ENCODE results near the gene DIPK1B. TPM values are rescaled to one million over a fixed set of nuclear protein-coding genes. Genes with fewer than 3 reads are reported as not detected.
A peak's percentile ranks its signal among the peaks of the same experiment; 100 is the strongest.

The DIPK1B gene
- total RNA-seq, 4 donors from 2014 or later = 3.2 to 26.3 (median 21.0) TPM

DNA sequence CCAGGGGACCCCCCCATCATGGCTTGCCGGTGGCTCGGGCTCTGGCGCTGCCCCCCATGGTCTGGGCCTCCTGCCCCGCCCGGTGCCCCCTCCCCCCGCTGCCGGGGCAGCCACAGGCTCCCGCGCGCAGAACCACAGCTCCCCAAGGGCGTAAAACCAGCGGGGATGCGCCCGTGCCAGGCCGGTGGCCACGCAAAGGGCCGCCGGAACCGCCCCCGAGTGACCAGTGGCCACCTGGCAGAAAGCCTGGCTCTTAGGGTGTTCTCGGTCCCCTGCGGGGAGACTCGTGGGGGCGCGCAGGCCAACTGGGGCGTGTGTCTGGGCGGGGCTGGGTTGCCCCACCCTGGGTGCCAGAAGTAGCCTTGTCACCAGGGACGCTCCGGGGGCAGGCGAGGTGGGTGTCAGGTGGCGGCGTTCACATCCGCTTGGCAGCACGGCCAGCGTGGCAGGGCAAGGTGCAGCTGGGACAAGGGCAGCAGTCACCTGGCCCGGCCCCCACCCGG, 24.6 kb upstream of the DIPK1B start:
- TF ChIP-seq, protein P1, sequence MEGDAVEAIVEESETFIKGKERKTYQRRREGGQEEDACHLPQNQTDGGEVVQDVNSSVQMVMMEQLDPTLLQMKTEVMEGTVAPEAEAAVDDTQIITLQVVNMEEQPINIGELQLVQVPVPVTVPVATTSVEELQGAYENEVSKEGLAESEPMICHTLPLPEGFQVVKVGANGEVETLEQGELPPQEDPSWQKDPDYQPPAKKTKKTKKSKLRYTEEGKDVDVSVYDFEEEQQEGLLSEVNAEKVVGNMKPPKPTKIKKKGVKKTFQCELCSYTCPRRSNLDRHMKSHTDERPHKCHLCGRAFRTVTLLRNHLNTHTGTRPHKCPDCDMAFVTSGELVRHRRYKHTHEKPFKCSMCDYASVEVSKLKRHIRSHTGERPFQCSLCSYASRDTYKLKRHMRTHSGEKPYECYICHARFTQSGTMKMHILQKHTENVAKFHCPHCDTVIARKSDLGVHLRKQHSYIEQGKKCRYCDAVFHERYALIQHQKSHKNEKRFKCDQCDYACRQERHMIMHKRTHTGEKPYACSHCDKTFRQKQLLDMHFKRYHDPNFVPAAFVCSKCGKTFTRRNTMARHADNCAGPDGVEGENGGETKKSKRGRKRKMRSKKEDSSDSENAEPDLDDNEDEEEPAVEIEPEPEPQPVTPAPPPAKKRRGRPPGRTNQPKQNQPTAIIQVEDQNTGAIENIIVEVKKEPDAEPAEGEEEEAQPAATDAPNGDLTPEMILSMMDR (IDR thresholded peaks at IDR 0.05) = no peak
- no peak for TF ChIP-seq POLR2A (IDR thresholded peaks at IDR 0.05)
- Histone ChIP-seq H3K9me3 (no peaks in the 10 kb centered on the region), H3K4me3 (peak overlapping the region; percentile 64 to 68), H3K4me1 (peaks cover 0 to 19% of the 10 kb centered on the region in 2 donors), H3K27ac (peak overlapping the region; percentile 72 to 77), H3K36me3 (no peaks in the 10 kb centered on the region), H3K27me3 (no peaks in the 10 kb centered on the region)
- no peak for DNase-seq
- intact Hi-C loops (cut with DNase I; ENCODE audit: low total_unique reads) = no loop called here

- no peak overlapping the region for H3K4me3 ChIP-seq
- H3K36me3 ChIP-seq = no peaks in the 10 kb centered on the region
- no peaks in the 10 kb centered on the region for H3K9me3 ChIP-seq
- H3K27me3 ChIP-seq = no peaks in the 10 kb centered on the region
- TF ChIP-seq, protein P1 (IDR thresholded peaks at IDR 0.05) = no peak
- no peak for TF ChIP-seq POLR2A (IDR thresholded peaks at IDR 0.05)
- no peak for DNase-seq
- H3K27ac ChIP-seq = peak overlapping the region in 1 of 2 donors; percentile 77
- intact Hi-C loops (cut with DNase I; ENCODE audit: low total_unique reads) = no loop called here
- H3K4me1 ChIP-seq = peaks cover 0 to 19% of the 10 kb centered on the region in 2 donors
Measured at GRCh38 chr9:136688274-136689107, 23.9 kb upstream of the DIPK1B start.

- TF ChIP-seq, protein P1 (IDR thresholded peaks at IDR 0.05) = no peak
- no peak for TF ChIP-seq POLR2A (IDR thresholded peaks at IDR 0.05)
- intact Hi-C loops (cut with DNase I; ENCODE audit: low total_unique reads) = no loop called here
- no peak overlapping the region for H3K4me3 ChIP-seq
- H3K36me3 ChIP-seq = no peaks in the 10 kb centered on the region
- H3K4me1 ChIP-seq = peaks cover 0 to 19% of the 10 kb centered on the region in 2 donors
- no peaks in the 10 kb centered on the region for H3K9me3 ChIP-seq
- H3K27ac ChIP-seq = no peak overlapping the region
- no peaks in the 10 kb centered on the region for H3K27me3 ChIP-seq
- DNase-seq = no peak
Measured at GRCh38 chr9:136689108-136689460, 23.3 kb upstream of the DIPK1B start.

DNA sequence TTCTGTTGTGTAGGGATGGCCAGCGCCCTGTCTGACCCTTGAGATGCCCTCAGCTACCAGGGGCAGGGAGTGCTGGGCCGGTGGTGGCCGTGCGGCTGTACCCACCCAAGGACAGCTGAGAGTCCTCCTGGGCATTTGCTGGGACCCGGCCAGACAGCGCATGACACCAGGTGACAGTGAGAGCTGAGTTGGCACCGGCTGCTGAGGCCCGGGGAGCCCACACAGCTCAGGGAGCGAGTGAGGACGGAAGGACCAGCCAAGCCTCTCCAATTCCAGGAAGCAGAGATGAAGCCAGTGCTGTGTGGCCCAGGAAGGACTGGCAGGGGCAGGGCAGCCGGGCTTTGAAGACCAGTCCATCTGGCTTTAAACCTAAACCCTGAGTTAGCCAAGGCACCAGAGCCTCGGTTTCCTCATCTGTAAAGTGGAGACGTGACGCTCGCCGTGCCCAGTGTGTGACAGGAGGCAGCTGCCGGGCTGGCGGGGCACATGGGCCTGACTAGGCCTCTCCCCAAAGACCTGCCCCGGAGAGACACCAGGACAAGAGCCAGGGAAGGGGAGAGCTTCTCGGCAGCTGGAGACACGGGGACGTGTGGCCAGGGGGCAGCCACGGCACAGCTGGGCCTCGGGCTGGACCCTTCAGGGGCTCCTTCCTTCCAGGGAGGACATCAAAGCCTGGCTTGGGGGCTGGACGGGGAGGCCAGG, 22.1 kb upstream of the DIPK1B start:
- no peak for DNase-seq
- no peaks in the 10 kb centered on the region for H3K36me3 ChIP-seq
- H3K27ac ChIP-seq = peak overlapping the region in 1 of 2 donors; percentile 38
- TF ChIP-seq POLR2A (IDR thresholded peaks at IDR 0.05) = no peak
- TF ChIP-seq, protein P1 (IDR thresholded peaks at IDR 0.05) = no peak
- intact Hi-C loops (cut with DNase I; ENCODE audit: low total_unique reads) = no loop called here
- H3K4me1 ChIP-seq = peaks cover 0 to 19% of the 10 kb centered on the region in 2 donors
- H3K27me3 ChIP-seq = no peaks in the 10 kb centered on the region
- no peaks in the 10 kb centered on the region for H3K9me3 ChIP-seq
- H3K4me3 ChIP-seq = no peak overlapping the region

DNA sequence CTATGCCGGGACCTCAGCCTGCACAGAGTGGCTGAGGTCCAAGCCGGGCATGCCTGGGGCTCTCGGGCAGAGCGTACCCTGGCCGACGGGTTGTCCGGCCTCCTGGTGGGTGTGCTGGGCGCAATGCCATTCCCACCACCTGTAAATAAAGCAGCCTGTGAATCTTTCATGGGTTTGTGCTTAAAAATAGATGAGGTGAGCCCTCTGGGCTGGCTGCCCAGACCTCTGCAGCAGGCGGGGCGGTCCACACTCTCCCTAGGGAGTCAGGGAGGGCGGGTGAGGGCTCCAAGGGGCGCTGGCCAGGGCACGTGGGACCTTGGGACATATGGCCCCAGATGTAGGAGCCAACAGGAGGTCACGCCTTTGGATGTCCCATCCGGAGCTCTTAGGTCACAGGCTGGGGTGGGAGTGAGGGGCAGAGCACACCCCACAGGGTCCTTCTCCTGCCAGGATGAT, 21.5 kb upstream of the DIPK1B start:
- Histone ChIP-seq H3K4me3 (no peak overlapping the region), H3K4me1 (peaks cover 0 to 16% of the 10 kb centered on the region in 2 donors), H3K36me3 (no peaks in the 10 kb centered on the region), H3K27ac (peak overlapping the region in 1 of 2 donors; percentile 38), H3K27me3 (no peaks in the 10 kb centered on the region), H3K9me3 (no peaks in the 10 kb centered on the region)
- no peak for DNase-seq
- intact Hi-C loops (cut with DNase I; ENCODE audit: low total_unique reads) = no loop called here
- TF ChIP-seq, protein P1 (IDR thresholded peaks at IDR 0.05) = no peak
- TF ChIP-seq POLR2A (IDR thresholded peaks at IDR 0.05) = no peak
